Dermis blood vessel endothelial cell (primary cell): ENCODE results near the gene ANO7. TPM values are rescaled to one million over a fixed set of nuclear protein-coding genes. Genes with fewer than 3 reads are reported as not detected.

ENCODE experiments used
- DNase-seq: peaks from one replicate; pipeline ENCODE4 v3.0.0; 2010
- total RNA-seq: library from RNA; depleted of rRNA; stranded (reverse); fragments of >200 nt; gene quantifications from 2 replicates; pipeline ENCODE4 v1.2.3, GENCODE V29; 2014

Gene ANO7
- total RNA-seq, 1 donor from 2014 or later = 0.34 TPM

- peak; percentile 60 for DNase-seq
Measured at GRCh38 chr2:241157841-241158545, 30.5 kb upstream of the ANO7 start.

DNA sequence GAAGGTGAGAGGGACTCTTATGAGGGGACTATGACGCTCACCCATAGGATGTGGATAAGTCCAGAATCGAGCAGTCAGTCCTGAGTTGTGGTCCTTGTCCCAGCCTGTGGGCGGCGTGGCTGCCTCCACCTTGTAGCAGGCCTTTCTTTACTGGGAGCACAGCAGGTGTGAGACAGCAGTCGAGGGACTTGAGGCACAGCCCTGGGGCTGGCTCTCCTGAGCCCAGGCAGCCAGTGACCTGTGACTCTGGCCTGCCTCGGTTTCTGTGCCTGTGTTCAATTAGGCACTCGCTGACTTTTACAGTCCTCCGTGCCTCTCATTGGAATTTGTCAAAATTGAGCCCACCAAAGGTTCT, 30.0 kb upstream of the ANO7 start:
- no peak for DNase-seq

DNA sequence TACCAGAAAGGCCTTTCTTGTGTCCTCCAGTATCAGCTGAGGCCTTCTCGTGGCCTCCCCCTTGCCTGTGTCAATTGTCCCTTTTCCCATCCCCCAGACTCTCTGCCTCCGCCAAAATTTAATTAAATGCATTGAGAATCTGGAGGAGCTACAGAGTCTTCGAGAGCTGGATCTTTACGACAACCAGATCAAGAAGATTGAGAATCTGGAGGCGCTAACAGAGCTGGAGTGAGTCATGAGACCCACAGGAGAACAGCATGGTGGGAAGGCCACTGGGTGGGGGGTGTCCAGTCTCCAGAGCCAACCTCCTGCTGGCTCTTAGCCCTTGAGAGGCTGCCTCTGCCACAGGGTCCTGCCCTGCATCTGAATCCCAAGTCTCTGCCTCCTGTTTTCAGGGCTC, 29.4 kb upstream of the ANO7 start:
- no peak for DNase-seq

GRCh38 chr2:241160318-241160717, 28.2 kb upstream of the ANO7 start:
- no peak for DNase-seq

GRCh38 chr2:241161646-241162281, 26.7 kb upstream of the ANO7 start:
- no peak for DNase-seq

DNA sequence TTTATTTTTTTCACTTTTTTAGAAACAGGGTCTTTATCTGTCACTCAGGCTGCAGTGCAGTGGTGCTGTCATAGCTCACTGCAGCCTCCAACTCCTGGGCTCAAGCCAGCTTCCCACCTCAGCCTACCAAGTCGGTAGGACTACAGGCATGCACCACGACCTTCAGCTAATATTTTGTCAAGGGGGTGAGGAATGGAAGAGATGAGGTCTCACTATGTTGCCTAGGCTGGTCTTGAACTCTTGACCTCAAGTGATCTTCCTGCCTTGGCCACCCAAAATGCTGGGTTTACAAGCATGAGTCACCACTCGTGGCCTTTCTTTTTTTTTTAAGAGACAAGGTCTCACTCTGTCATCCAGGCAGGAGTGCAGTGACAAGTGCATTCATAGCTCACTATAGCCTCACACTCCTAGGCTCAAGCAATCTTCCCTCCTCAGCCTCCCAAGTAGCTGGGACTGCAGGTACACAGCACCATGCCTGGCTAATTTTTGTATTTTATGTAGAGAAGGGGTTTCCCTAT, 24.8 kb upstream of the ANO7 start:
- no peak for DNase-seq

- DNase-seq = no peak
Measured at GRCh38 chr2:241168366-241168765, 20.1 kb upstream of the ANO7 start.

DNA sequence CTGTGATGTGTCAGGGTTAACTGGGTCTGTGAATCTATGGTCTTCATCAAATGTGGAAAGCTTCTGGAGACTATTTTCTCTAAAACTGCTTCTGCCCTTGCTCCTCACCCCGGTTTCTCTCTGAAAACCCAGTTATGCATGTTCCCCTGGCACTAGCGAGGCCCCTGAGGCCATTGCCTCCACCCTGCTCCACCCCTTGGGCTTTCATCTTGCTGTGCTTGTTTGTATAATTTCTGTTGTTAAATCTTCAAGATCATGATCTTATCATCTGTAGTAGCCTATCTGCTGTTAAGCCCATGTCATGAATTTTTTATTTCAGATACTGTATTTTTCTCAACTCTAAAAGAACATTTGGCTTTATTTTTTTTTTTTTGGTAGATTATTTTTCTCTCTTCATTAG, 14.9 kb upstream of the ANO7 start:
- DNase-seq = no peak

- DNase-seq = no peak
Measured at GRCh38 chr2:241177526-241178334, 10.7 kb upstream of the ANO7 start.

GRCh38 chr2:241178961-241179360, 9.5 kb upstream of the ANO7 start:
- DNase-seq = no peak

- no peak for DNase-seq
Measured at GRCh38 chr2:241179899-241180298, 8.6 kb upstream of the ANO7 start.

DNA sequence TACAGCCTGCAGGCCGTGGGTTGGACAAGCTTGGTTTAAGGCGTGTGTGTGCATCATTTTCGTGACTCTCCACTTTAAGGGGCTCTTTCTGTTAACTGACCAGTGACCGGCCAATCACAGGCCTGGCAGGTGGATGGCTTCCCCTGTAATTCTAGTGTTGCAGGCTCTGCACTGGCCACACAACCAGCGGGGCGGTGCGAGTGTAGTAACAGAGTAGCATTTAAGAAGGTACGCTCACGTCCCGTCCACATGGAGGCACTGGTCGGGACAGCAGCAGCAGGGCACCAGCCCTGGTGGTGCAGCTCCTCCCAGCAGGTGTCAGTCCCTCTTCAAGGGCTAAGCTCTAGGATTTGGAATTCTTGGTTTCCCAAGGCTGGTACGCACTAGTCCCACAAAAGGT, 8.0 kb upstream of the ANO7 start:
- DNase-seq = no peak

DNA sequence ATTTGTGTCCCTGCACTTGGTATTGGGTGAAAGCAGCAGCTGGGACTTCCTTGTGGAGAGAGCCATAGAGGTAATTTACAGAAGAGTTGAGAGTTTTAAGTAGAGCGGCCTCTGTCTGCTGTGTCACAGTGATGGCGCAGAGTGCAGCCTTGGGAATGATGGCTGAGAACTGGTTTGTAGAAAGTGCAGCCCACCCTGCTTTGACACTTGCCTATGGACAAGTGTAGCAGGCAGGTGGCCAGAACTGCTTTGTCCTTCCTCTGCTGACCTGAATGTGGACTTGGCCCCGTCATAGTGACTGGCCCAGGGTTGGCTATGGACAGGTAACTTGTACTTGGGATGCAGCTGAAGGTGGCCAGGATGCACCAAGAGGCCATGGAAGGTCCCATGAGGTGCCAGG, 6.4 kb upstream of the ANO7 start:
- no peak for DNase-seq

DNA sequence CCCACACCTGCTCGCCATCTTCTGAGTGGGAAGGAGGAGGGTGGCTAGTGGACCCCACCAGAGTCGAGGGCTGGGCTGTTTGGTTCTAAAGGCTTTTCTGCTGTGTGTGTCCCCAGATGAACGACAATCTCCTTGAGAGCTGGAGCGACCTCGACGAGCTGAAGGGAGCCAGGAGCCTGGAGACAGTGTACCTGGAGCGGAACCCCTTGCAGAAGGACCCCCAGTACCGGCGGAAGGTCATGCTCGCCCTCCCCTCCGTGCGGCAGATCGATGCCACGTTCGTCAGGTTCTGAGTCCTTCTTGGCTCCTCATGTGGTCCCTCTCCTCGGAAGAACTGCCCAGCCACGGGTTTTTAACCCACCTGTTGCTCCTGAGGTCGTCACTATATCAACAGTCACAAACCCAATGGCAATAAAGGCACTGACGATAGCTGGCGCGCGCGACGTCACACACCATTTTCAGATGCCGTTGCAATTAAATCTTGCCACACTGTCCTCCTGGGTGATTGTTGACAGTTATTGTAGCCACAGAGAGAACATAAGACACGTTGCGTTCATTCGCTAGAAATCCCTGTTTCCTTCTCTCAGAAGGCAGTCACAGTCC, 5.8 kb upstream of the ANO7 start:
- no peak for DNase-seq

DNA sequence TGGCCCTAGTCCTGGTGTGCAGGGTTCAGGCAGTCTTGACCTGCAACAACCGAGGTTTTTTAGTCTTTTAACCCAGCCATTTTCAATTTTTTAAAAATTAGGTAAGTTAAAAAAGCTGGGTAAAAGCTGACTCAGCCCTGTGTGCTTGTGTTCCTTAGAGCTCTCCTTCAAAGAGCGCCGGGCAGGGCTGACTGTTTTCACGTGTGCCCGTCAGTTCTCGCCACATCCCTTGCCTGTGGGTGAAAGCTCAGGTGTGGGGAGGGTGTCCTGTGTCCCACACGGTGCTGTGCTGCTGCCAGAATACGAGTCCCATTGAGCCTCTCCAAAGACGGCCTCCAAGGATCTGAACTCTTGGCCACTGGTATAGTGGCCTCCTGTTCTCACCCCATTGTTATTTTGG, 5.3 kb upstream of the ANO7 start:
- no peak for DNase-seq

GRCh38 chr2:241184901-241185300, 3.6 kb upstream of the ANO7 start:
- no peak for DNase-seq

DNA sequence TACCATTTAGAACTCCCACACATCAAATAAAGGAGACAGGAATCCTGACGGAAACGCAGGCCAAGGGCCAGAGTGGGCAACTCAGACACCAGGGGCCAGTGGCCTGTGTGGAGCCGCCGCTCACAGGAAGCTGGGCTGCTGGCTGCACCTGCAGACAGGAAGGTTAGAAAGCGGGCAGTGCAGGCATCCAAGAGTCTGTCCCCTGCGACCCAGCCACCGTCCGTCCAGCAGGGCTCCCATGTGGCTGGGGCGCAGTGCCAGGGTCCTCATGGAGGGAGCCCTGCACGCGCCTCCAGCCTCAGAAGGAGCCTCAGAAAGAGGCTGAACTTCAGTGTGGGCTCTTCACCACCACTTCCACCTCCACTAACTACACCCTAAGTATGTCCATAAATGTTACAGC, 2.5 kb upstream of the ANO7 start:
- peak; percentile 10 for DNase-seq

DNA sequence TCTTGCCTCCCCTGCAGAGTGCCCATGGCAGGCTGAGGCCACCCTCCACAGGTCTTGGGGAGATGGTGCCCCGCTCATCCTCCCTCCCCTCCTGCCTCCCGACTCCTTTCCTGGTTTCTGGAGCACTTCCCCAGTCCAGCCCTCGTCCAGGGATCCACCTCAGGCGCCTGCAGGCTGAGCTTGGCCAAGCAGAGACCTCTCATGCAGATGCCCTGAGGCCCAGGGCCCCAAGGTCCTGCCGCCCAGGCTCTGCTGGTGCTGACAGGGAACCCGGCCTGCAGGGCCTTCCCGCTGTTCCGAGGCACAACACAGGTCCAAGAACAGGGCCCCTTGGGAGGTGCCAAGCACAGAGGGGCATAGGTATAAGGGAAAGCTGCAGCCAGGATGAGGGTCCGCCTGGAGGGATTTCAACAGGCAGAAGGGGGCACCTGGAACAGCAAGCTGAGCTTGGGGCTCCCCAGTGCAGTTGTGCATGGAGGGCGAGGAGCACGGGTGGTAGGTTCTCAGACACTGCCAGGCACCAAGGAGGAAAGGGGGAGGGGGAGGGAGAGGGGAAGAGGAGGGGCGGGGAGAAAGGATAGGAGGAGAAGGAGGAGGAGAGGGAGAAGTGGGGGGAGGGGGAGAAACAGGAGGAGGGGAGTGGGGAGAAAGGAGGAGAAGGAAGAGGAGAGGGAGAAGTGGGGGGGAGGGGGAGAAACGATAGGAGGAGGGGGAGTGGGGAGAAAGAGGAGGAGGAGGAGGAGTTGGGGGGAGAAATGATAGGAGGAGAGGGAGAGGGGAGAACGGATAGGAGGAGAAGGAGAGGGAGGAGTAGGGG, 1.2 kb upstream of the ANO7 start:
- no peak for DNase-seq

GRCh38 chr2:241187918-241188234, 601 bp upstream of the ANO7 start:
- no peak for DNase-seq

DNA sequence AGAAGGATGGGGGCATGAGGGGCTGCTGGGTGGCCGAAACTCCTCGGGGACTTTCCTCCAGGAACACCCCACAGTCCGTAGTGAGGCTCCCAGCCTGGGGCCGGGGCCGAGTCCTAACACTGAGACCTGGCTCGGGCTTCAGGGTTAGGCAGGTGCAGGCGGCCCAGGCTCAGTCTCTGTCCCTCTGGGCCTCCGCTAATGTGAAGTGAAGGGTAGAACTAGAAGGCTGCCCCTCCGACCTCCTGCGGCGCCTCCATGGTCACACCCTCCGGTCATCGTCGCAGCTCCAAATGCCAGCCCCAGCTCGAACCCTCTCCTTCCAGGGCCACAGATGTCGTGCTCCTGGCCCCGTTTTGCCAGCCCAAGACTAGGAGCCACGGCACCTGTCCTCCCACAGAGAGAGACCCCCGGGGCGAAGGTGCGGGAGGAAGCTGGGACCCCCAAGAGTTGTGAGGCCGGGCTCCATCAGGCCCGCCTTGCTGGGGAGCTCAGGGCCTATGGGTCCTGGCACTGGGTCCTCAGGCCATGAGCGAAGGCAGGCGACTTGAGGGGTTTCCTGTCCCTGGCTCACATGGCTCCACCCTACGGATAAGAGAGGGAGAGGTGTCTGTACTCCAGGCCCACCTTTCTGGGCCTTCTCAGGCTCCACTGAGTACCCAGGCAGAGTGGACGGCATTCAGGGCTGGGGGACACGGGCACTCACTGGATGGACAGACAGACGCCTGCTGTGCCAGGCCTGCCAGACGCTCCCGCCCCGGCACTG, 797 bp downstream of the ANO7 start:
- DNase-seq = no peak

GRCh38 chr2:241189856-241190201, 1.4 kb downstream of the ANO7 start:
- no peak for DNase-seq
